Measurements from ENCODE around the gene SMU1. TPM values are rescaled to one million over a fixed set of nuclear protein-coding genes. Genes with fewer than 3 reads are reported as not detected.

The SMU1 gene
- total RNA-seq, 3 donors from 2014 or later = 19.8 to 22.1 (median 21.0) TPM

- no peak for DNase-seq (ENCODE audit: low spot score in 2 of 2)
Observed at GRCh38 chr9:33123407-33124031, 47.0 kb upstream of the SMU1 start.

GRCh38 chr9:33120620-33121019, 44.1 kb upstream of the SMU1 start:
- Histone ChIP-seq H3K27me3 (no peaks in the 10 kb centered on the region), H3K9me3 (no peaks in the 10 kb centered on the region), H3K27ac (no peak overlapping the region), H3K4me3 (no peak overlapping the region), H3K4me1 (no peaks in the 10 kb centered on the region), H3K36me3 (no peaks in the 10 kb centered on the region)
- no peak for DNase-seq (ENCODE audit: low spot score in 2 of 2)
- no peak for TF ChIP-seq POLR2A (IDR thresholded peaks at IDR 0.05)
- no peak for TF ChIP-seq POLR2AphosphoS5 (IDR thresholded peaks at IDR 0.05)
- TF ChIP-seq, protein P1, sequence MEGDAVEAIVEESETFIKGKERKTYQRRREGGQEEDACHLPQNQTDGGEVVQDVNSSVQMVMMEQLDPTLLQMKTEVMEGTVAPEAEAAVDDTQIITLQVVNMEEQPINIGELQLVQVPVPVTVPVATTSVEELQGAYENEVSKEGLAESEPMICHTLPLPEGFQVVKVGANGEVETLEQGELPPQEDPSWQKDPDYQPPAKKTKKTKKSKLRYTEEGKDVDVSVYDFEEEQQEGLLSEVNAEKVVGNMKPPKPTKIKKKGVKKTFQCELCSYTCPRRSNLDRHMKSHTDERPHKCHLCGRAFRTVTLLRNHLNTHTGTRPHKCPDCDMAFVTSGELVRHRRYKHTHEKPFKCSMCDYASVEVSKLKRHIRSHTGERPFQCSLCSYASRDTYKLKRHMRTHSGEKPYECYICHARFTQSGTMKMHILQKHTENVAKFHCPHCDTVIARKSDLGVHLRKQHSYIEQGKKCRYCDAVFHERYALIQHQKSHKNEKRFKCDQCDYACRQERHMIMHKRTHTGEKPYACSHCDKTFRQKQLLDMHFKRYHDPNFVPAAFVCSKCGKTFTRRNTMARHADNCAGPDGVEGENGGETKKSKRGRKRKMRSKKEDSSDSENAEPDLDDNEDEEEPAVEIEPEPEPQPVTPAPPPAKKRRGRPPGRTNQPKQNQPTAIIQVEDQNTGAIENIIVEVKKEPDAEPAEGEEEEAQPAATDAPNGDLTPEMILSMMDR (IDR thresholded peaks at IDR 0.05) = no peak
- intact Hi-C loops (cut with DNase I; ENCODE audit: low total_unique reads) = no loop called here

More at GRCh38 chr9:33123407-33124031, 47.0 kb upstream of the SMU1 start:
- no peak overlapping the region for H3K4me3 ChIP-seq
- H3K27ac ChIP-seq = no peak overlapping the region
- H3K27me3 ChIP-seq = no peaks in the 10 kb centered on the region
- intact Hi-C loops (cut with DNase I; ENCODE audit: low total_unique reads) = no loop called here
- TF ChIP-seq POLR2A (IDR thresholded peaks at IDR 0.05) = no peak
- TF ChIP-seq, protein P1 (IDR thresholded peaks at IDR 0.05) = no peak
- no peak for TF ChIP-seq POLR2AphosphoS5 (IDR thresholded peaks at IDR 0.05)
- H3K4me1 ChIP-seq = no peaks in the 10 kb centered on the region
- H3K36me3 ChIP-seq = no peaks in the 10 kb centered on the region
- no peaks in the 10 kb centered on the region for H3K9me3 ChIP-seq

GRCh38 chr9:33117796-33118195, 41.3 kb upstream of the SMU1 start:
- Histone ChIP-seq H3K27me3 (no peaks in the 10 kb centered on the region), H3K36me3 (no peaks in the 10 kb centered on the region), H3K27ac (peak overlapping the region; percentile 43 to 48), H3K9me3 (no peaks in the 10 kb centered on the region), H3K4me1 (no peaks in the 10 kb centered on the region), H3K4me3 (no peak overlapping the region)
- DNase-seq (ENCODE audit: low spot score in 2 of 2) = no peak
- no peak for TF ChIP-seq POLR2AphosphoS5 (IDR thresholded peaks at IDR 0.05)
- TF ChIP-seq, protein P1 (IDR thresholded peaks at IDR 0.05) = no peak
- no peak for TF ChIP-seq POLR2A (IDR thresholded peaks at IDR 0.05)
- intact Hi-C loops (cut with DNase I; ENCODE audit: low total_unique reads) = no loop called here

- Histone ChIP-seq H3K4me1 (no peaks in the 10 kb centered on the region), H3K36me3 (no peaks in the 10 kb centered on the region), H3K27ac (peak overlapping the region; percentile 43 to 48), H3K27me3 (no peaks in the 10 kb centered on the region), H3K4me3 (no peak overlapping the region), H3K9me3 (no peaks in the 10 kb centered on the region)
- intact Hi-C loops (cut with DNase I; ENCODE audit: low total_unique reads) = no loop called here
- TF ChIP-seq POLR2A (IDR thresholded peaks at IDR 0.05) (no peak), POLR2AphosphoS5 (IDR thresholded peaks at IDR 0.05) (no peak)
- TF ChIP-seq, protein P1 (IDR thresholded peaks at IDR 0.05) = no peak
- no peak for DNase-seq (ENCODE audit: low spot score in 2 of 2)
Observed at GRCh38 chr9:33117306-33117705, 40.8 kb upstream of the SMU1 start.

DNA sequence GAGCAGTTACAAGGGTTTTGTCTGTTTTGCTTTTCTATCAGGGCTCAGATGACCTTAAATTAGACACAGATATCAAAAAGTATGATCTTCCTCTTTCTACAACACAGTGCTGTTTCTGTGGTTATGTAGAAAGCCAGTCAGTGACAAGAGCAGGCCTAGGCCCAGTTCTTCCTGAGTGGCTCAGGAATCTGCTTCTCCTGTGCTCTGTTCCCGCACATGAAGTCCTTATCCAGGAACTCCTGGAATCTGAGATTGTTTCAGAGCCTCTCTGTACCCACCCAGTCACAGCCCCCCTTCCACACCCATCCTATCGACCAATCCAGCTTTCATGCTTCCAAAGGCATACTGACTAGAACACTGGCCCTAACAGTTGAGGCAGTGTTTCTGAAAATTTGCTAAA, 40.4 kb upstream of the SMU1 start:
- H3K36me3 ChIP-seq = no peaks in the 10 kb centered on the region
- no peak for DNase-seq (ENCODE audit: low spot score in 2 of 2)
- intact Hi-C loops (cut with DNase I; ENCODE audit: low total_unique reads) = no loop called here
- TF ChIP-seq, protein P1 (IDR thresholded peaks at IDR 0.05) = no peak
- TF ChIP-seq POLR2AphosphoS5 (IDR thresholded peaks at IDR 0.05) (no peak), POLR2A (IDR thresholded peaks at IDR 0.05) (no peak)
- no peaks in the 10 kb centered on the region for H3K9me3 ChIP-seq
- H3K27me3 ChIP-seq = no peaks in the 10 kb centered on the region
- no peak overlapping the region for H3K4me3 ChIP-seq
- H3K4me1 ChIP-seq = no peaks in the 10 kb centered on the region
- H3K27ac ChIP-seq = peak overlapping the region; percentile 15 to 43
